GM19467 (cell line): ENCODE data around the gene PWWP2B.

ENCODE experiments used
- ATAC-seq: cut with Tn5 transposase; IDR thresholded peaks from one replicate; pipeline ENCODE4 v1.9.1; 2021; ENCODE audit warnings: mild to moderate bottlenecking, moderate library complexity; ENCODE audit not compliant: unreplicated experiment

The PWWP2B gene

DNA sequence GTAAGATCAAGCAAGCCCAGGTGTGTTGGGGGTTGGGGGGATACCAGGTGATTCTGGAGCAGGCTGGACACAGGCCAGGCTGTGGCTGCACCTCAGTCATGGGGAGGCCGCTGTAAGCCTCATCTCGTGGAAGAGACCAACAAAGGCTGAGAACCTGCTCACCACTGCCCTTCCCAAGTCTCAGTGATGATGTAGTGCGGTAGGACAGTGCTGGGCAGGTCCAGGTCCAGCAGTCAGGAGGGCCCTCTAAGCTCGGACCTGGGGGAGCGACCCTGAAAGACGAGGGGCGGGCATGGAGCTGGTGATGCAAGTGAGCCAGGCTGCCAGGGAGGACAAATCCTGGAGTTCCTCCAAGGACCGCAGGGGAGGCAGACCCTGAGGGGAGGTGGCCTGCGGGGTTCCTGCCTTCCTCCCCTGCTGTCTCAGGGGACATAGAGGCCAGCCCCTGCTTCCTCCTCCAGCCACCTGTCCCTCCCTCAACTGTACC, 3.3 kb upstream of the PWWP2B start:
- ATAC-seq, result no peak

DNA sequence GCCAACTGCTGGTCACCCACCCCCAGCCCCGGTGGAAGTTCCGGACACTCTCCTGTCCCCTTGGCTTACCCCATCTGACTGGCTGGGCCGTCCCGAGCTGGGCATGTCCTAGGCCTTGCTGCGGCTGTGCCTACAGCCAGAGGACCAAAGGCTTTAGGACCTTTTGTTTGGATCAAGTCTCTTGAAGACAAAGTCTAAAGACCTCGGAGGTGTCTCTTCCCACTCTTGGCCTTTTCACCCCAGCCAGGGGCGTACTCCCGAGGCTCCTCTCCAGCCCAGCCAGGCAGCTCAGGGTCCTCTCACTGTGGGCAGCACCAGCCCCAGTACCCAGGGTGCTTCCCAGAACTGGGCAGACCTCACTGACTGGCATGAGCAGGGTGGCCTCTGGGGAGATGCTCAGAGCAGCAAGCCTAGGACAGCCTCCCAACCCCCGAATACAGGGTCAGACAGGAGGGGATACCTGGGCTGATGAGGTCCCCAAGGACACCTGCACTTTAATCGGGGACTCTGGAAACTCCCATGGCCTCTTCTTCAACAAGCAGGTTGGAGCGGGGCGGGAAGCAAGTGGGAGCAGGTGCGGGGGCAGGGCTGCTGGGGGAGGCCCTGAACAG, 2.7 kb upstream of the PWWP2B start:
- ATAC-seq, result no peak

DNA sequence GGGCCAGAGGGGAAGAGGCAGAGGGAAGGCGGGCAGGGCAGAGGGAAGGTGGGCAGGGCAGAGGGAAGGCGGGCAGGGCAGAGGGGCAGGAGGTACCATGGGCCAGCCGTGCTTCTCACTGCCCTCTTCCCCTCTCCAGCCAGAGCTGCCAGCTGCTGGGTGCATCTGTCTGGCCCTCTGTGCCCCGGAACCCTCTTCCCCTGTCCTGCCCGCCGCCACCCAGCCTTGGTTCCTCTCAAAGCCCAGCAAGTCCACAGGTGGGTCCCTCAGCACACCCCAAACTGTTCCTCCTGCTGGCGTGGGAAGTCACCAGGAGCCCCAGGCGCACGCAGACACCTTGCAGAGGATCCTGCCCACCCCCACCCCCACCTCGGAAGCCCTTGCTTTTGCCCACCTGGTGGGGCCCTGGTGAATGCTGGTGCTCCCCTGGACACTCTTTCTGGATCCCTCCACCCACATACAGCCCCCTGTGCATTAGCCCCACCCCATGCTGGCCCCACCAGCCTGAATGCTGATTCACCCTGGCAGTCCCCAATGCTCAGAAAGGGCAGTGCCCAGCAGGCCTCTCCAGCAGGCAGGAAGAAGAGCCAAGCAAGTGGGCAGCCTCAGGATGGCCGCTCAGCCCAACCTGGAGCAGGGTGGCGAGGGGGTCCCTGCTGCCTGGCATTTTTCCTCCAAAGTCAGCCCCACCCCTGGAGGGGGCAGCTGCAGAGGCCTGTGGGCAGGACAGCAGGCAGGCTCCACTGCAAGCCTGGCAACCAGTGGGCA, 1.9 kb upstream of the PWWP2B start:
- ATAC-seq, result no peak

DNA sequence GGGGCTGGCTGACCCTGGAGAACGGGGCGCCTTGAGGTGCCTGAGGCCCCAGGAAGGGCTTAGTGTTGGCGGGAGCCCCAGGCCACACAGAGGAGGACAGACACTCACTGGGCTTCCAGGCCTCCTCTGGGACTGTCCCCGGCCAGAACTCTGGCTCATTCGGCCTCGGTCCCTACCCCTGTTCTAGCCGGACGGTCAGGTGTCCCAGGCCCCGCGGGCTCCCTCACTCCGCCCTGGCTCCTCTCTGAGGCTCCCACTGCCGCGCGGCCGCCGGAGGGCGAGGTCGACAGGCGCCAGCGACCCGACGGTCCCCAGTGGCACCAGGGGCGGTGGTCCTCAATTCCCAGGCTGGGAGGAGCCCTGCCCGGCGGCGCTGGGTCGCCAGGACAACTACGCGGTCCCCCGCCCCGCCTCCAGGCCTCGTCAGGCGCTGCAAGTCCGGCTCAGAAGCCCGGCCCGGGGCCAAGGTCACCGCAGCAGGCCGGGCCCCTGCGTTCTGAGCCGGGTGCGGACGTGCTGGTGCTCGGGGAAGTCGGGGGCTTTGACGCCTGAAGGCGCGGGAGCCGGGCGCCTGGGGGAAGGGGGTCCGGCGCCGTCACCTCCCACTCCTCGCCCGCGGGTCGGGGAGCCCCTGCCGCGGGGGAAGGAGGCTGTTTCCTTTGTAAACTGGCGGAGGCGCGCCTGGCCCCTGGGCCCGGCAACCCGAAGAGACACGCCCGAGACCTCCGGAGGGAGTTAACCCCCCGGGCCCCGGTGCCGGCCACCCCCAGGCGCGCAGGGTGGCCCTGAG, 1.1 kb upstream of the PWWP2B start:
- peak; percentile 15 for ATAC-seq

DNA sequence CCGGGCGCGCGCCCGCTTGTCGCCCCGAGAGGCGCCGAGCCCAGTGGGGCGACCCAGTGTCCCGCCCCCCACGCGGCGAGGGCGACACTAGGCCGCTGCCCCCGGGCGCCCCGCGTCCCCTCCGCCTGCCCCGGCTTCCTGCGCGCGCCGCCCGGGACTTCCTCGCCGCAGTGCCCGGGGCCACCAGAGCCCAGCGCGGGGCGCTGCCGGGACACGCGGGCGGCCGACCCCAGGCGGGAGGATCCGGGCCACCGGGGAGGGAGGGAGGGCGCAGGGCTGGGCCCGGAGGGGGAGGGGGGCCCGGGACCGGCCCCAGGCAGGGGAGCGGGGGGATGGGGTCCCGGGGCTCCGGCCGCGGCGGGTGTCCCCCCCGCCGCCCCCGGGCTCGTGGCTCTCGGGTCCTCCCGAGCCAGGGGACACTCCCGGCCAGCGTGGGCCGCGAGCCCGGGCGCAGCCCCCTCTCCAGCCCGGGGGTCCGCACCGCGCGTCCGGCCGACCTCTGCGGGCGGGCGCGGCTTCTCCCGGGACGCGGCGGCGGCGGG, 435 bp upstream of the PWWP2B start:
- ATAC-seq, result peak; percentile 37

DNA sequence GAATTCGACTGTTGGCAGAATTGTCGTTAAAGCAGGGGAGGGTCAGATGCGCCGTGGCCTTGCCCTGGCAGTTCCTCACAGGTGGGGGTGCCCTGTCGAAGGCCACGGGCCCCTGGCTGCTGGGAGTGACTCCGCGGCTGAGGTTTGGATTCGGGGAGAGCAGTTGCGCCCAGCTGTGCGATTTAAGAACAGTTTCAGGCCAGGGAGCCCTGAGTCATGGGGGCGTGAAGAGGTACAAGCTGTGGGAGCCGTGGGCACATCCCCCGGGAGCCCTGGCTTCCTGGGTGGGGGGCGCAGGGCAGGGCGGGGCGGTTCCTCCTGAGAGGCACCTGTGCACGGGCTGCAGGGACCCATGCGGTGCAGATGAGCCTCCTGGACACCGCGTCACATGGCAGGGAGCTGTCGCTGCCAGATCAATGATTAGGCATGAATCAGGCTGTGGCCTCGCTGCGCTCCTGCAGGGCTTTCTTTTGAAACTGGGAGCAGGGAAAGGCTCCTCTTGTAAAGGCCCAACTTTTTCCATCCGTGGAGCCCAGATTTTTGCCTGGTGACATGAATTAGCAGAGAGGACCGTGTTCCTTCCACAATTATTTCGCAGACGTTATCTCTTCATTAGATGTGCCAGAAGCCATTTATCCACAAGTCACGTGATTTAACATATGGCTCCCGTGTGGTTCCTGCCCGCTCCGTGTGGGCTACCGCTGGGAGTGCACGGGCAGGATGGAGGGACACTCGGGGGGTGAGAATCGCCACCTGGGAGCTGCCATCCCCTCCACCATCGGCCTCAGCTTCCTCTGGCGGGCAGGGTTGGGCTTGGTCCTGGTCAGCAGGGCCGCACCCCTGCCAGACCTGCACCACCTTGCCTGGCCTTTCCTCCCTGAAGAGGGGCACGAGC, 918 bp downstream of the PWWP2B start:
- ATAC-seq, result no peak

DNA sequence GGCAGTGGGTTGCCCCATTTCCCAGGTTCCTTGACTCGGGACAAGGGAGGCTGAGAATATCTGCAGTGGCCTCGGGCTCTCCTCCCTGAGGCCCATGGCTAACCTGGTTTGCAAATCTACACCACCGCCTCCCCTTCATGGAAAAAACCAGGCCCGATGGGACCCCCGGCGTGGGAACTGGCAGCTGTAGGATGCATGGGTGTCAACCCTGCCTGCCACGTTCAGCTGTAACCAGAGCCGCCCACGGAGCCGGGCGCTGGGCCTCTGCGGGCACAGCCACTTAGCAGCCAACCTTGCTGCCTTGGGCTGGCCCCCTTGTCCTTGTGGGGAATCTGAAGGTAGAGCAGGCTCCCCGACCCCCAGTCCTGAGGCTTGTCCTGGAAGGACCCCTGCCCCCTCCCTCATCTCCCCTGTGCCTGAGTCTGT, 1.6 kb downstream of the PWWP2B start:
- ATAC-seq, result no peak

DNA sequence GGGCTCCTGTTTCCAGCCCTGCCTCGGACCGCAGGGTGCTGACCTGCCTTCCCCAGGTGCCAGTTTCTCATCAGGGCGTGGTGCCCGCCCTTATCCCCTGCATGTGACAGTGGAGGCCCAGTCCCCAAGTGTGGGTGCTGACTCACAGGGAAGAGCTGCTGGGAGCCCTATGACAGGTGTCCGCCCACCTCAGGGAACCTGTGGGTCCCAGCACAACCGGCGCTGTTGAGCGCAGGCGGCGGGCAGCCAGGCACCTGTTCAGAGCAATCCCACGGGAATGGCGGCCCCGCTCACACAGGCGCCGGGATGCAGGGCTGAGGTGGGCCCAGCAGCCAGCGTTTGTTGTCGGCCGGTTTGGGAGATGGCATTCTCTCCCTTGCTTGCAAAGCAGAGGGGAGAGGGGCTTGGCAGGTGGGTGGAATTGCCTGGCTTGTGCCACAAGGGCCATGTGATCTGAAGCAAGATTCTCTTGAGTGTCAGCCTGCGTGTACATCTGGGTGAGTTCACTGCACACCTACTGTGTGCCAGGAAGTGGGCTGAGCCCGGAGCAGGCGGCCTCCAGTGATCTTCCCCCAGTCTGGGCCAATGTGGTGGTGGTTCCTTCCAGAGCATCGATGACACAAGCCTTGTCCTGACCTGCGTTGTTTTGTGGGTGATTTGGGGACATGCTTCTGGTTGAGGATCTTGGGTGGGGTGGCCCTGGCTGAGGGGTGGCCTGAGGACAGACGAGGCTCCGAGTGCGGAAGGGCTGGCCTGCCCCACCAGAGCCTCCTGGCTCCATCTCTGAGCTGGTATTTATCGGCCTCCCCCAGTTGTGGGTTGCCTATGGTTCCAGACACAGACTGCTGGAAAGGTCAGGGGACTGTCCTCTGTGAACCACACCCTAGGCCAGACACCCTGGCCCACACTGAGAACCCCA, 2.4 kb downstream of the PWWP2B start:
- no peak for ATAC-seq

DNA sequence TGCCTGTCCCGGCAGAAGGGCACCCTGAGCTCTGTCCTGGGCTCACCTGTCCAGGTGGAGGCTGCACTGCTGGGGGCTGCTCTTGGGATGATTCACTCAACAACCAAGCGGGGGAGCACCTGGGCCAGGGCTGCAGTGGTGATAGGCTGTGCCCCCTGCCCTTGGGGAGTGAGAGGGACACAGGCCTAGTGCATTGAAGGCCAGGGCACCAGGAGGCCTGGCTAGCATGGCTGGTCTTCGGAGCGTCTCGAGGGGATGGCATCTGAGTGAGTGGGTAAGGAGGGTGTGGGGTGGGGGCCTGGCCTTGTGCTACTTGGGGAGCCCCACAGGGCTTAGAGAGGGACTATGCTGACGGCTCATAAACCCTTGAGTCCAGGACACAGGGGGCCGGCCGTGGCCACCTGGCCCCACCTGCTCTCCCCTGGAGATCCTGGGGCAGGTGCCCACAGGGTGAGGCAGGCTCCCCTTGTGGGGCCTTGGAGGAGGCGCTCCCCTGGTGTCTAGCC, 3.1 kb downstream of the PWWP2B start:
- no peak for ATAC-seq

DNA sequence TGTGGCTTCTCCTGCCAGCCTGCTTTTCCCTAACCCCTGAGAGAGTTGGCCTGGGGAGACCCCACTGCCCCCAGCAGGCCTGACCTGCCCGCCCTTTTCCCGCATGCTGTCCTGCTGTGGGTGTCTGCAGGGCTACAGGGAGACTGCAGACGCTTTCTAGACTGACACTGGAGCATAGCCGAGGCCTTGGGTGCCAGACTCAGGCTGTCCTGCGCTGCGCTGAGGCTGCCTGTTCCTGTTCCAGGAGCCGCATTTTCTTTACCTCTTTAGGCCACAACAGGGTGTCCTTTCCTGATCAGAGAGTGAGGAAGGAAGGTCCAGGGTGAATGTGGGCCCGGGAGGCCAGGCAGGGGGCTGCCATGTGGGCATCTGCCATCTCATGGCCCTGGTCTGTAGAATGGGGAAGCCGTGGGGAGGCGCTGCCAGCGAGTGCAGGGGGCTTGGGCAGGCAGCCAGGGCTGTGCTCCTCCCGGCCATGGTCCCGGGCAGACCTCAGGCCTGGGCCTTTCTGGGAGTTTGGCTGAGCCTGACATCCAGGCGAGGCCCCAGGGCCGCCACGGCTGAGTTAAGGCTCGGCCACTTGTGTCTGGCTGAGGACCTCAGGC, 3.6 kb downstream of the PWWP2B start:
- ATAC-seq, result no peak

DNA sequence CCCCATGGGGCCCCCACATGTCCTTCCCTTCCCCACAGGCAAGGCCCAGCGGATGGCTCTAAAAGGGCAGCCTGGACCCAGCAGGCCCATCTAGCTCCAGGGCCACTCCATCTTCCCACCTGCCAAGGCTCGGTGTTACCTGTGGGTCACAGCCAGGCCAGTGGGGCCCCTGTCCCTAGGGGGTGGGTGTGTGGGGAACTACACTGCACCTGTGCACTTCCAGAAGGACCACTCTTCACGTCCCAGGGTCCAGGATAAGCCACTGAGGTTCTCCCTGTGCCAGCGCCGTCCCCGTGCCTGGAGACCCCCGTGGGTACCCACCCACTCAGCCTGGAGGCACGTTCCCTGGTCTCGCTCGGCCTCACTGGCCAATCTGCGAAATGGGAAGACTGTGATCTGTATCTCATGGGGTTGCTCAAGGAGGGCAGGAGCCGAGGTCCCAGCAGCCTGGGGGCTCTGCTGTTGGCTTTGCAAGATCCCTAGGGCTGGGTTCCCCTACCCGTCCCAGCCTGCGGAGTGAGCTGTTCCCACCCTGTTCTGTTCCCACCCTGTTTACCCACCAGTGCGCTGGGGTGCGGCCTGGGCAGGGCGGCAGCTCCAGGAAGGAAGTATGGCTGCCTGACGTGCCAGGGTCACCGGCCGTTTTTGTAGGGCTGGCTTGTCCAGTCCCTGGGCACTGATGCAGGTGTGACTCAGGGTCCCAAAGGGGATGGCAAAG, 4.6 kb downstream of the PWWP2B start:
- no peak for ATAC-seq

DNA sequence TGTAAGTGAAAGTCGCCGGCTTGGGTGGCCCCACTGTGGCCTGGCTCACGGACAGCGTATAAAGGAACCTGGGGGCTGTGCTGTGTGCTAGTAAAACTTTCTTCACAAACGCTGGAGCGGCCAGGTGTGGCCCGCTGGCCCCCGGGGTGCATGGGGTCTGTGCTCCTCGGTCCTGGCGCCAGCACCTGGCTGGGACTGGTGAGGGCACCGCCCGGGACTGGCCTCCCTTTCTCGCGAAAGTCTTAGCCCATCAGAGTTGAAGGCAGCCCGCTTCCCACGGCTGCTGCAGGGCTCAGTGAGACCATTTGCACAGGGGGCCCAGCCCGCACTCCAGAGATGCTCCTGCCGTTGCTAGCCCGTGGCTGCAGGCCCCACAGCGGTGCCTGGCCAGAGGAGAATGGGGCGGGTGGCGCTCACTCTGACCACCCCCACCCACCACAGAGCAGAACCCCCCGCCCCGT, 5.8 kb downstream of the PWWP2B start:
- ATAC-seq, result no peak

DNA sequence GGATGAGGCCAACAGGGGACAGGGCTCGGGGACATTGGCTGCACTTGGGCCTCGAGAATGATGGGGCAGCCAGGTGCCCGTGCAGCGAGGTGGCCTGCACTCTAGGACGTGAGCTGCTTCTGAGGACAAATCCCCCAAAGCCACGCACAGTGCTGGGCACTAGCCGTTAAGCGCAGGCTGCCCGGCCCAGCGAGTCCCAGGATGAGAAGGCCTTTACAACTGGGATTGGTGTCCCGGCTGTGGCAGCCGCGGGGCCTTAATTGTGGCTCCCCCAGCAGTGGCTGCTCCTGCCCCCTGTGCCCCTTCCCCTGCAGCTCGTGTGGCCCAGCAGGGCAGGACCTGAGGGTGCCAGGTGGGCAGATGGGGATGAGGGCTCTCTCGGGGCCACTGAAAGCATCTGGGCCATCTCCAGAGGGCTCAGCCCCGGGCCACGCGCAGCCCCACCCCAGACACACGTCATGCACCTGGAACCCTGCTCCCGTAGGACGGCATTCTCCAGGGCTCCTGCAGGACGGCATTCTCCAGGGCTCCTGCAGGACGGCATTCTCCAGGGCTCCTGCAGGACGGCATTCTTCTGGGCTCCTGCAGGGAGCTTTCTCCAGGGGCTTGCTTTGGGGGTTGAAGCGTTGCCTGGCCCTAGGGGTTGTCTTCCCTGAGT, 6.6 kb downstream of the PWWP2B start:
- ATAC-seq, result no peak

DNA sequence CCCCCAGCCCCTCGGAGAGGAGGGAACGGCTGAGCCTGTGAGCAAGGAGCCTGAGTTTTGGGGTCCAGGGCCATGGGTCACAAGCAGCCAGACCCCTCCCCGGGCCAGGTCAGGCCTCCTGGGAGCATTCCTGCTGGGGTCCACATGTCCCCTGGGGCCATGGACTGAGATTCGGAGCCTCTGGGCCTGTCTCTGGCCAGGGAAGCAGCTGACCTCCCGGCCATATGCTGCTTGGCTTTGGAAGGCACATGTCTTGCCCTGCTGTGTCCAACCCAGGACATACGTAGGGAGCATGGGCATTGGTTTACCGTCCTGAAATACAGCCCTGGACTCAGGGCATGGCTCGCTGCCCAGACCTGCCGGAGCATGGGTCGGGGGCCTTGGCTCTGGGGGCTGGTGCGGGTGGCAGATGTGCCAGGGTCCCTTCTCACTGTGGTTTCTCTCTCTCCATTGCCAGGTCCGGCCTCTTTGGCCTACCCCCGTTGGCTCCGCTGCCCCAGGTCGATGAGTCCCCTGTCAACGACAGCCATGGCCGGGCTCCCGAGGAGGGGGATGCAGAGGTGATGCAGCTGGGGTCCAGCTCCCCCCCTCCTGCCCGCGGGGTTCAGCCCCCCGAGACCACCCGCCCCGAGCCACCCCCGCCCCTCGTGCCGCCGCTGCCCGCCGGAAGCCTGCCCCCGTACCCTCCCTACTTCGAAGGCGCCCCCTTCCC, 7.3 kb downstream of the PWWP2B start:
- ATAC-seq, result no peak

DNA sequence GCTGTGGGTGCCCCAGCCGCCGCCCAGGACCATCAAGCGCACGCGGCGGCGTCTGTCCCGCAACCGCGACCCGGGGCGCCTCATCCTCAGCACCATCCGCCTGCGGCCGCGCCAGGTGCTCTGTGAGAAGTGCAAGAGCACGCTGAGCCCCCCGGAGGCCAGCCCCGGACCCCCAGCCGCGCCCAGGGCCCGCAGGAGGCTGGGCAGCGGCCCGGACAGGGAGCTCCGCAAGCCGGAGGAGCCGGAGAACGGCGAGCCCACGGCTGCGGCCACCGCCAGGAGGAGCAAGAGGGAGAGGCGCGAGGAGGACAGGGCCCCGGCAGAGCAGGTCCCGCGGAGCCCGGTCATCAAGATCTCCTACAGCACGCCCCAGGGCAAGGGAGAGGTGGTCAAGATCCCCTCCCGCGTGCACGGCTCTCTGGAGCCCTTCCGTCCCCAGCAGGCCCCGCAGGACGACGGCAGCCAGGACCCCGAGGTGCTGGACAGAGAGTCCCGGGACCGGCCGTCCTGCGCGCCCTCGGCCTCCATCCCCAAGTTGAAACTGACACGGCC, 8.0 kb downstream of the PWWP2B start:
- ATAC-seq, result no peak

DNA sequence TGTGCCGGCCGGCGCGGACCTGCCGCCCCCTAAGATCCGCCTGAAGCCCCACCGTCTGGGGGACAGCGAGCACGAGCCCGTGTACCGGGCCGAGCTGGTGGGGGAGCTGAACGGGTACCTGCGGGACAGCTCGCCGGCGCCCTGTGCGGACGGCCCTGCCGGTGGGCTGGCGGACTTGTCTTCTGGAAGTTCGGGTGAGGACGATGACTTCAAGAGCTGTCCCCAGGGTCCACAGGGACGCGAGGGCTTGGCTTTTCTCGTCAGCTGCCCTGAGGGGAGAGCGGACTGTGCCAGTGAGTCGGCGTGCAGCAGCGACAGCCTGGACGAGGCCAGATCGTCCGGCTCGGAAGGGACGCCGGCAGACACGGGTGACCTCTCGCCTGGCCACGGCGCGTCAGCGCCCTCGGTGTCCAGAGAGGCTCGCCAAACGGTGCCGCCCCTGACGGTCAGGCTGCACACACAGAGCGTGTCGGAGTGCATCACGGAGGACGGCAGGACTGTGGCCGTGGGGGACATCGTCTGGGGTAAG, 8.5 kb downstream of the PWWP2B start:
- no peak for ATAC-seq
